Activated naive CD8-positive, alpha-beta T cell (primary cell): ENCODE measurements around the gene SMTNL1.
"Not testable (repeated sequence)": the region's sequence is repeated elsewhere in the genome, so short reads cannot be mapped to it uniquely, and the experiment has no call there.

ENCODE experiments used
- H3K27ac Mint-ChIP-seq: one replicate; pipeline ENCODE4 v1.8.0; 2021; ENCODE audit warnings: mixed read lengths
- H3K27me3 Mint-ChIP-seq: one replicate; pipeline ENCODE4 v1.8.0; 2021; ENCODE audit warnings: mixed read lengths
- H3K36me3 Mint-ChIP-seq: one replicate; pipeline ENCODE4 v1.8.0; 2021; ENCODE audit warnings: mixed read lengths
- H3K4me1 Mint-ChIP-seq: one replicate; pipeline ENCODE4 v1.8.0; 2021; ENCODE audit warnings: low read depth, mixed read lengths
- H3K4me3 Mint-ChIP-seq: one replicate; pipeline ENCODE4 v1.8.0; 2021; ENCODE audit warnings: mild to moderate bottlenecking, mixed read lengths
- H3K9me3 Mint-ChIP-seq: one replicate; pipeline ENCODE4 v1.8.0; 2021; ENCODE audit warnings: low read depth, mixed read lengths

SMTNL1 gene

GRCh38 chr11:57521116-57521515, 16.3 kb upstream of the SMTNL1 start:
- H3K27ac Mint-ChIP-seq, result no peak overlapping the region
- H3K27me3 Mint-ChIP-seq, result no peaks in the 10 kb centered on the region
- H3K4me1 Mint-ChIP-seq, result peaks cover 2% of the 10 kb centered on the region
- no peaks in the 10 kb centered on the region for H3K9me3 Mint-ChIP-seq
- H3K4me3 Mint-ChIP-seq, result no peak overlapping the region
- no peaks in the 10 kb centered on the region for H3K36me3 Mint-ChIP-seq

GRCh38 chr11:57523419-57523818, 14.0 kb upstream of the SMTNL1 start:
- no peaks in the 10 kb centered on the region for H3K9me3 Mint-ChIP-seq
- no peak overlapping the region for H3K27ac Mint-ChIP-seq
- no peak overlapping the region for H3K4me3 Mint-ChIP-seq
- H3K27me3 Mint-ChIP-seq, result no peaks in the 10 kb centered on the region
- H3K4me1 Mint-ChIP-seq, result peaks cover 14% of the 10 kb centered on the region
- H3K36me3 Mint-ChIP-seq, result peaks cover 8% of the 10 kb centered on the region

GRCh38 chr11:57527056-57527631, 10.3 kb upstream of the SMTNL1 start:
- Mint-ChIP-seq H3K9me3 (no peaks in the 10 kb centered on the region), H3K27me3 (no peaks in the 10 kb centered on the region), H3K4me1 (peaks cover 36% of the 10 kb centered on the region), H3K4me3 (no peak overlapping the region), H3K36me3 (peaks cover 8% of the 10 kb centered on the region), H3K27ac (peak overlapping the region; percentile 51)

- no peaks in the 10 kb centered on the region for H3K27me3 Mint-ChIP-seq
- peaks cover 36% of the 10 kb centered on the region for H3K4me1 Mint-ChIP-seq
- H3K4me3 Mint-ChIP-seq, result peak overlapping the region; percentile 52
- peaks cover 8% of the 10 kb centered on the region for H3K36me3 Mint-ChIP-seq
- H3K9me3 Mint-ChIP-seq, result no peaks in the 10 kb centered on the region
- H3K27ac Mint-ChIP-seq, result no peak overlapping the region
These were observed 8.4 kb upstream of the SMTNL1 start for GRCh38 chr11:57529012-57529411.

- Mint-ChIP-seq H3K4me3 (peak overlapping the region; percentile 91), H3K27ac (peak overlapping the region; percentile 91), H3K4me1 (peaks cover 36% of the 10 kb centered on the region), H3K9me3 (no peaks in the 10 kb centered on the region), H3K27me3 (no peaks in the 10 kb centered on the region), H3K36me3 (peaks cover 8% of the 10 kb centered on the region)
These were observed 7.2 kb upstream of the SMTNL1 start for GRCh38 chr11:57530215-57530595.

- Mint-ChIP-seq H3K4me1 (peaks cover 36% of the 10 kb centered on the region), H3K27ac (peak within 1 kb of the TSS; percentile 91), H3K9me3 (no peaks in the 10 kb centered on the region), H3K27me3 (no peaks in the 10 kb centered on the region), H3K4me3 (peak within 1 kb of the TSS; percentile 91), H3K36me3 (peaks cover 8% of the 10 kb centered on the region)
These were observed 6.5 kb upstream of the SMTNL1 start, which contains the start of gene TIMM10 for GRCh38 chr11:57530596-57531507. Gene TIMM10, minus strand, starts transcription at chr11:57530754. Its CDS starts 565 bp downstream, at chr11:57530189.

GRCh38 chr11:57534449-57534848, 2.9 kb upstream of the SMTNL1 start:
- H3K27ac Mint-ChIP-seq, H3K36me3 Mint-ChIP-seq, H3K4me3 Mint-ChIP-seq, H3K9me3 Mint-ChIP-seq, H3K27me3 Mint-ChIP-seq: not testable (repeated sequence)
- H3K4me1 Mint-ChIP-seq, result peaks cover 15% of the 10 kb centered on the region

- H3K4me3 Mint-ChIP-seq, result no peak overlapping the region
- no peak overlapping the region for H3K27ac Mint-ChIP-seq
- H3K9me3 Mint-ChIP-seq, result no peaks in the 10 kb centered on the region
- H3K27me3 Mint-ChIP-seq, result no peaks in the 10 kb centered on the region
- H3K36me3 Mint-ChIP-seq, result peaks cover 2% of the 10 kb centered on the region
- H3K4me1 Mint-ChIP-seq, result no peaks in the 10 kb centered on the region
These were observed 1.9 kb downstream of the SMTNL1 start for GRCh38 chr11:57539342-57539741.

GRCh38 chr11:57541169-57541568, 3.8 kb downstream of the SMTNL1 start:
- no peaks in the 10 kb centered on the region for H3K4me1 Mint-ChIP-seq
- no peaks in the 10 kb centered on the region for H3K27me3 Mint-ChIP-seq
- H3K27ac Mint-ChIP-seq, result no peak overlapping the region
- no peaks in the 10 kb centered on the region for H3K9me3 Mint-ChIP-seq
- H3K4me3 Mint-ChIP-seq, result no peak overlapping the region
- peaks cover 2% of the 10 kb centered on the region for H3K36me3 Mint-ChIP-seq

GRCh38 chr11:57542582-57542981, 5.2 kb downstream of the SMTNL1 start:
- H3K36me3 Mint-ChIP-seq, result peaks cover 2% of the 10 kb centered on the region
- no peaks in the 10 kb centered on the region for H3K9me3 Mint-ChIP-seq
- H3K27ac Mint-ChIP-seq, result no peak overlapping the region
- H3K4me3 Mint-ChIP-seq, result no peak overlapping the region
- H3K27me3 Mint-ChIP-seq, result no peaks in the 10 kb centered on the region
- H3K4me1 Mint-ChIP-seq, result peaks cover 6% of the 10 kb centered on the region

GRCh38 chr11:57543593-57543992, 6.2 kb downstream of the SMTNL1 start:
- Mint-ChIP-seq H3K4me1 (peaks cover 8% of the 10 kb centered on the region), H3K27ac (no peak overlapping the region), H3K4me3 (no peak overlapping the region), H3K36me3 (peaks cover 2% of the 10 kb centered on the region), H3K27me3 (no peaks in the 10 kb centered on the region), H3K9me3 (no peaks in the 10 kb centered on the region)

GRCh38 chr11:57544566-57544965, 7.2 kb downstream of the SMTNL1 start:
- no peak overlapping the region for H3K27ac Mint-ChIP-seq
- peaks cover 8% of the 10 kb centered on the region for H3K4me1 Mint-ChIP-seq
- no peak overlapping the region for H3K4me3 Mint-ChIP-seq
- no peaks in the 10 kb centered on the region for H3K9me3 Mint-ChIP-seq
- H3K36me3 Mint-ChIP-seq, result peaks cover 2% of the 10 kb centered on the region
- H3K27me3 Mint-ChIP-seq, result no peaks in the 10 kb centered on the region

- Mint-ChIP-seq H3K4me3 (no peak overlapping the region), H3K9me3 (no peaks in the 10 kb centered on the region), H3K27ac (no peak overlapping the region), H3K27me3 (no peaks in the 10 kb centered on the region), H3K36me3 (no peaks in the 10 kb centered on the region), H3K4me1 (peaks cover 8% of the 10 kb centered on the region)
These were observed 8.5 kb downstream of the SMTNL1 start for GRCh38 chr11:57545883-57546282.

- no peaks in the 10 kb centered on the region for H3K27me3 Mint-ChIP-seq
These were observed 9.1 kb downstream of the SMTNL1 start for GRCh38 chr11:57546451-57546850.

GRCh38 chr11:57546869-57547475, 9.6 kb downstream of the SMTNL1 start:
- Mint-ChIP-seq H3K36me3 (no peaks in the 10 kb centered on the region), H3K9me3 (no peaks in the 10 kb centered on the region), H3K27ac (peak overlapping the region; percentile 86), H3K27me3 (no peaks in the 10 kb centered on the region), H3K4me1 (peaks cover 8% of the 10 kb centered on the region), H3K4me3 (no peak overlapping the region)

More at GRCh38 chr11:57546451-57546850, 9.1 kb downstream of the SMTNL1 start:
- peaks cover 8% of the 10 kb centered on the region for H3K4me1 Mint-ChIP-seq
- no peaks in the 10 kb centered on the region for H3K9me3 Mint-ChIP-seq
- no peak overlapping the region for H3K27ac Mint-ChIP-seq
- no peaks in the 10 kb centered on the region for H3K36me3 Mint-ChIP-seq
- H3K4me3 Mint-ChIP-seq, result no peak overlapping the region
